ENCODE results near the gene ESRRG.

Gene ESRRG

DNA sequence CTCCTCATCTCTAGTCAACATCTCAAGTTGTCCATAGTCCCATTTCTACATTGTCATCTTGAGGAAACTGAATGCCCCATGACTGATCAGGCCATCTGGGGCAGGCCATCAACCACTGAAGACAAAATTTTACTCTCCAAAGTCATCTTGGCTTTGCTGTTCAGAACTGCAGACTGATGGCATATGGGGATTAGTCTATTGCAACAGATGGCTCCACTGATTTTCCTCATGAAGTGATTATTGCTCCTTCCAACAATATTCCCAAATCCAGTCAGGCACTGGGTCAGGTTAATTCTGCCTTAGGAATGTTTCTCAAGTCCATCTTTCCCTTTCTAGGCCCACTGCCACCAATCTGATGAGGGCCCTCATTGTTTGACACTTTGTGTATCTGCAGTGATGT is 101.7 kb downstream of the ESRRG start:
- DNase-seq (ENCODE audit: low read depth) = no peak
- no peak overlapping the region for H3K4me3 ChIP-seq (ENCODE audit: low read depth, low read length)
- TF ChIP-seq, protein P1, sequence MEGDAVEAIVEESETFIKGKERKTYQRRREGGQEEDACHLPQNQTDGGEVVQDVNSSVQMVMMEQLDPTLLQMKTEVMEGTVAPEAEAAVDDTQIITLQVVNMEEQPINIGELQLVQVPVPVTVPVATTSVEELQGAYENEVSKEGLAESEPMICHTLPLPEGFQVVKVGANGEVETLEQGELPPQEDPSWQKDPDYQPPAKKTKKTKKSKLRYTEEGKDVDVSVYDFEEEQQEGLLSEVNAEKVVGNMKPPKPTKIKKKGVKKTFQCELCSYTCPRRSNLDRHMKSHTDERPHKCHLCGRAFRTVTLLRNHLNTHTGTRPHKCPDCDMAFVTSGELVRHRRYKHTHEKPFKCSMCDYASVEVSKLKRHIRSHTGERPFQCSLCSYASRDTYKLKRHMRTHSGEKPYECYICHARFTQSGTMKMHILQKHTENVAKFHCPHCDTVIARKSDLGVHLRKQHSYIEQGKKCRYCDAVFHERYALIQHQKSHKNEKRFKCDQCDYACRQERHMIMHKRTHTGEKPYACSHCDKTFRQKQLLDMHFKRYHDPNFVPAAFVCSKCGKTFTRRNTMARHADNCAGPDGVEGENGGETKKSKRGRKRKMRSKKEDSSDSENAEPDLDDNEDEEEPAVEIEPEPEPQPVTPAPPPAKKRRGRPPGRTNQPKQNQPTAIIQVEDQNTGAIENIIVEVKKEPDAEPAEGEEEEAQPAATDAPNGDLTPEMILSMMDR (IDR thresholded peaks at IDR 0.05; ENCODE audit: low read depth, low read length, missing control alignments) = no peak

DNA sequence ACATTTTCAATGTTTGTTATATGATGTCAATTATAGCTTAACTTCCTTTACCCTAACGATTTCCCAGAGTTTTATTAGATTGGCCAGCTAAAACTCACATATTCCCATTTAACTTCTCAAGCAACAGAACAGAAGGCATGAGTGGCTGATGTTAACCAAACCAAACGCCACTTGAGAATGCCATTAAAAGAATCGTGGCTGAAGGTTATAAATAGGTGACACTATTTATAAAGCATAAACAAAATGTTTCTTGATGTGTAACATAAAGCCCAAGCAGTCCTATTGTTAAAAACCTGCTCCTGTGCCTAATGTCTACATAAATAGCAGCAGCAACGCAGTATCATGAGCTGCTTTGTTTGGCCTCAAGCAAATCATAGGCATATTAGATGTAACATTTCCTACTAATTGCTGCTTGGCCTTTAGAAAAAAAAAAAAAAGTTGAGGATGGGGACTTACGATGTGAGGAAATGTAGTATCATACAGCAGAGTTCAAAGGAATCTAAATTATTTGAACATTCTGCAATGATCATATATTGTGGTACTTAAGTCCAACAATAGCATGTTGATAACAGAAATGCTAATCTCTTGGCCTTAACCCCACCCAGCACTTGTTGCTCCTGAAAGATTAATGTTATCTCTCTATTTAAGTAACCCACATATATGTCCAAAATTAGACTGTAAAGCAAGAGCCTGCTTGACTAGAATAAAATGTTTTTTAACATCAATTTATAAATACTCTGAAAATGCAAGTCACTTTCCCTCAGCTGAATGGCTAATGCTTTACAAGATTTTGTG is 106.0 kb downstream of the ESRRG start:
- no peak for DNase-seq (ENCODE audit: low read depth)
- TF ChIP-seq, protein P1 (IDR thresholded peaks at IDR 0.05; ENCODE audit: low read depth, low read length, missing control alignments) = no peak
- H3K4me3 ChIP-seq (ENCODE audit: low read depth, low read length) = no peak overlapping the region

DNA sequence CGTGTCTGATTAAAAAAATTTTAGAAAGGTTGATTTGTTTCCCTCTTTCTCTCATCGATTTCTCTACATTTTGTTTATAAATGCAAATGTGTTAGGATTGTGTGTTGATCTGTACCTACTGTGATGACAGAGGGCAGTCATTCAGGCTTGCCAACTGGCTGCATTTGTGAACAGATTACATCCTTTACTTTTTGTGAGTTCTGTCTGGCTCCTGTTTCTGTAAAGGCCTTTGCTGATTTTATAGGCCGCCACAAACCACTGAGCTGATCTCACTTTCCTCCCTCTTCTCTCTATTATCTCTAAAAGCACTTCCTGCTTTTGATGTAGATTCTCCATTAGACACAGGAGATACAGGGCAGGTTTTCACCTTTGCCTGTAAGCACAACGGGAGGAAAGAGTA is 106.8 kb downstream of the ESRRG start:
- TF ChIP-seq, protein P1 (IDR thresholded peaks at IDR 0.05; ENCODE audit: low read depth, low read length, missing control alignments) = no peak
- no peak for DNase-seq (ENCODE audit: low read depth)
- H3K4me3 ChIP-seq (ENCODE audit: low read depth, low read length) = no peak overlapping the region

DNA sequence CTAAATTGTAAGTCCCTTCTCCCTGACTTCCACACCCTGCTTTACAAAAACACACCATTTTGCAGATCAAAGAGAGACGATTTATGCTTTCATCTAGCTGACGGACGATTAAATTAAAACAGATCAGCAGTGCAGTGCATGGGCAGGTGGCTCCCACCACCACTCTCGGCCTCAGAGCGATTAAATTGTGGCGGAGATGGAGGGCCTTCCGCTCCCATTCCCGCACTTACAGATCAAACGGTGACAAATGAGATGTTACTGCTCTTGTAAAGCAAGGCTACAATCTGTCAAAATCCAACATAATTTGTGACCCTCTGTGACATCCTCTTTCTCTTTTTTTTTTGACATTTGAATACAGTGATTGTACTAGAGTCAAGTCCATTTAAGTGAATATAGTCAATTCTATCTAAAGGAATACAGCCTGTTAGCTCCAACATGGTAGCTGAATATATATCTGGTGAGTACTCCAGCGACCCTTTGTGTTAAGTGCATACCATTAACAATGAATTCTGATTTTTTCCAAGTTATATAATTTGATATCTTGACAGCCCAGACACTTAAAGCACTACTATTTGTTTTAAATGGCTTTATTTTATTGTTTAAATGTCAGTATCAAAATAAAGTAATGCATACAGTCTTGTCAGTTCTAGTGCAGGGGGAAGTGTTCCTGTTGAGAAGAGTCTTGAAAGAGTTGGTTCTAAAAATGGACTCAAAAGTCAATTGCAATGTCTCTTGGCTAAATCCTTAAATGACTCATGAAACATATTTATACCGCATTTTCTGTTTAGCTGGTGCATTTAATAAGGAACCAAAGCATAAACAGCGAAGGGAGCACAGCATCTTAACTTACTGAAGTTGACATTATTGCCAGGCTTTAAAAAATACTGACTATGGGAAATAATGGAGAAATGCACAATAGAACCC is 109.0 kb downstream of the ESRRG start:
- DNase-seq (ENCODE audit: low read depth) = no peak
- TF ChIP-seq, protein P1 (IDR thresholded peaks at IDR 0.05; ENCODE audit: low read depth, low read length, missing control alignments) = no peak

DNA sequence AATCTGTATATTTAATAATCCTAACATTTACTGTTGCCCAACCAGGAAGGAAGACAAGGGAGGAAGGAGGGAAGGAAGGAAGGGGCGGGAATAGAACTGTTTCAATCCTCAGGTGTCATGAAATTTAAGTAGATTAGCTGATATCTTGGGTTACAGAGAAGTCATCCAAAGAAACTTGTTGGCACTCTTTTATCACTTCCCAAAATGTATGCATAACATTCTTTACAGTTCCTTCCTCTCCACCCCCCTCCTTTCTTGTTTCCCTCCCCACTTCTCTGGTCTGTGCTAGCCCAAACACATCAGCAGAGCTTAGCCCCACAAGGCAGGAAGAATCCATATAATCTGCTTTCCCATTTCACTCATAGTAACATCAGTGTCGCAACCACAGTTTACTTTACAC is 110.9 kb downstream of the ESRRG start:
- H3K4me3 ChIP-seq (ENCODE audit: low read depth, low read length) = no peak overlapping the region

More for the DNA sequence above, 109.0 kb downstream of the ESRRG start:
- H3K4me3 ChIP-seq (ENCODE audit: low read depth, low read length) = no peak overlapping the region

DNA sequence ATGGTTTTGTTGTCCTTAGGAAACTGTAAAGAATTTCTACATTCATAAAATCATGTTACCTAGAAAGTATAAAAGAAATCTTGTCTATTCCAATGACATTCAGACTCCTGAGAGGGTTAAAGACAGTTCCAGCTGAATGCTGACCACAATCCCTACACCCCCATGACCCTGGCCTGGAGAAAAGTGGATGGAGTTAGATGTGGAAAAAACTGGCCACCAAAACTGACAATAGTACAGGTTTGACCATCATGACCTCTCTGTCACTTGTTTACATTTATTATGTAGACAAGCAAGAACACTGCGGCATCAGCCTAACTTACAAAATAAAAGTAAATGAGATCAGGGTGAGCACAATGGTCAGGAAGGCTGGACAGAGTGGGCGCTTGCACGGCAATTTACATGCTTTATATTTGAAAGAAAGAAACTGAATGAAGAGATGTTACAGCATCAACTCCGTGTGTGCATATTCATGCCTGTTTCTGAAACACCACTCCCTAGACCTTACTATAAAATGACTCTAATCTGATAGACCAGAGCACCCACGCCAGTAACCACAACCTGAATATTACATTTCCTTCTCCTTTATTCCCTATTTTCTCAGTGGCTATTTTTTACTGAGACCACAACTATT is 116.0 kb downstream of the ESRRG start:
- no peak overlapping the region for H3K4me3 ChIP-seq (ENCODE audit: low read depth, low read length)
- no peak for DNase-seq (ENCODE audit: low read depth)
- TF ChIP-seq, protein P1 (IDR thresholded peaks at IDR 0.05; ENCODE audit: low read depth, low read length, missing control alignments) = no peak

More for the DNA sequence above, 110.9 kb downstream of the ESRRG start:
- TF ChIP-seq, protein P1 (IDR thresholded peaks at IDR 0.05; ENCODE audit: low read depth, low read length, missing control alignments) = no peak
- DNase-seq (ENCODE audit: low read depth) = no peak
